Mammary epithelial cell (primary cell): ENCODE results near the gene CALB2.

Experiments used
- EZH2 ChIP-seq: IDR thresholded peaks from 2 replicates; pipeline ENCODE4 v1.6.1; 2012; ENCODE audit warnings: low read length, inconsistent platforms, borderline replicate concordance
- TF ChIP-seq, protein P1 (sequence below), 2 donors: IDR thresholded peaks in 1 of 2; conservative IDR thresholded peaks in 1 of 2; 2 replicates each; pipeline ENCODE4 v1.5.1; 2011 to 2012; ENCODE audit warnings: inconsistent platforms in 2 of 2, low read length in 2 of 2, mild to moderate bottlenecking in 2 of 2, control low read depth in 1 of 2, low read depth in 1 of 2; ENCODE audit not compliant: insufficient read depth in 1 of 2; ENCODE audit errors: extremely low read depth in 1 of 2

DNA sequence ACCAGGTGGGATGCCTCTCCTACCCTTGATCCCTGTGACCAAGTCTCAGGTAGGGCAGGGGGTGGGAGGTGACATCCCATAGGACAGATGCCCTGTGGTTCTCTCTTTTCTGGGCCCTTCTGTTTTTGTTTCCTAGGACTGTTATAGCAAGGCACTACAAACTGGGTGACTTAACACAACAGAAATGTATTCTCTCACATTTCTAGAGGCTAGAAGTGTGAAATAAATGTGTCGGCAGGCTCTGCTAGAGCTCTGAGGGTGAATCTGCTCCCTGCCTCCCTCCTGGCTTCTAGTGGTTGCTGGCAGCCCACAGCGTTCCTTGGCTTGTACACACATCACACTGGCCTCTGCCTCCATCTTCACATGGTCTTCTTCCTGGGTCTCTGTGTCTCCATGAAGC lies 12.7 kb downstream of the CALB2 start:
- TF ChIP-seq, protein P1, sequence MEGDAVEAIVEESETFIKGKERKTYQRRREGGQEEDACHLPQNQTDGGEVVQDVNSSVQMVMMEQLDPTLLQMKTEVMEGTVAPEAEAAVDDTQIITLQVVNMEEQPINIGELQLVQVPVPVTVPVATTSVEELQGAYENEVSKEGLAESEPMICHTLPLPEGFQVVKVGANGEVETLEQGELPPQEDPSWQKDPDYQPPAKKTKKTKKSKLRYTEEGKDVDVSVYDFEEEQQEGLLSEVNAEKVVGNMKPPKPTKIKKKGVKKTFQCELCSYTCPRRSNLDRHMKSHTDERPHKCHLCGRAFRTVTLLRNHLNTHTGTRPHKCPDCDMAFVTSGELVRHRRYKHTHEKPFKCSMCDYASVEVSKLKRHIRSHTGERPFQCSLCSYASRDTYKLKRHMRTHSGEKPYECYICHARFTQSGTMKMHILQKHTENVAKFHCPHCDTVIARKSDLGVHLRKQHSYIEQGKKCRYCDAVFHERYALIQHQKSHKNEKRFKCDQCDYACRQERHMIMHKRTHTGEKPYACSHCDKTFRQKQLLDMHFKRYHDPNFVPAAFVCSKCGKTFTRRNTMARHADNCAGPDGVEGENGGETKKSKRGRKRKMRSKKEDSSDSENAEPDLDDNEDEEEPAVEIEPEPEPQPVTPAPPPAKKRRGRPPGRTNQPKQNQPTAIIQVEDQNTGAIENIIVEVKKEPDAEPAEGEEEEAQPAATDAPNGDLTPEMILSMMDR (conservative IDR thresholded peaks at IDR 0.05 in 1 of 2, IDR thresholded peaks at IDR 0.05 in 1 of 2; ENCODE audit: extremely low read depth in 1 of 2, insufficient read depth in 1 of 2, low read depth in 1 of 2, low read length in 2 of 2) = no peak
- TF ChIP-seq EZH2 = no peak
